ENCODE measurements around the gene KCNH1.

KCNH1 gene

GRCh38 chr1:210754878-210755665 lies 378.9 kb downstream of the KCNH1 start:
- DNase-seq (ENCODE audit: low read depth) = no peak

GRCh38 chr1:210751911-210752310 lies 382.0 kb downstream of the KCNH1 start:
- no peak for DNase-seq (ENCODE audit: low read depth)

- DNase-seq (ENCODE audit: low read depth) = no peak
Observed at GRCh38 chr1:210750468-210750867, 383.5 kb downstream of the KCNH1 start.

DNA sequence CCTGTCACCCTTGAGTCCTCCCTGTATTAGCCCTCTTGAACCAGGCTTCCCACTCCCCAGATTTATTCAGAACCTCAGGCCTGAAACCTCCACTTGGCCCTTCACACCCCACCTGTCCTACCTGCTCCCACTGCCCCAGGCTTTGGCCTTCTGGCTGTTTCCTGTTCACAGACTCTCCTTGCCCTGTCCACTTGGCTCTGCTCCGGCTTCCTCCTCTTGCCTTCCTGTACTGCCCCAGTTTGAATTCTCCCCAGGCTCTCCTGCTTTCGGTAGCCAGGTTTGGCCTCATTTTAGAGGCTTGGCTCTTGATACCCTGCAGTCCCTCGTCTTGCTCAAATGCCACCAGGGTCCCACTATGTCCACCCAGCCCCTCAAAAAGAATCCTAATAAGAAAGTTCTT lies 385.2 kb downstream of the KCNH1 start:
- no peak for DNase-seq (ENCODE audit: low read depth)

DNA sequence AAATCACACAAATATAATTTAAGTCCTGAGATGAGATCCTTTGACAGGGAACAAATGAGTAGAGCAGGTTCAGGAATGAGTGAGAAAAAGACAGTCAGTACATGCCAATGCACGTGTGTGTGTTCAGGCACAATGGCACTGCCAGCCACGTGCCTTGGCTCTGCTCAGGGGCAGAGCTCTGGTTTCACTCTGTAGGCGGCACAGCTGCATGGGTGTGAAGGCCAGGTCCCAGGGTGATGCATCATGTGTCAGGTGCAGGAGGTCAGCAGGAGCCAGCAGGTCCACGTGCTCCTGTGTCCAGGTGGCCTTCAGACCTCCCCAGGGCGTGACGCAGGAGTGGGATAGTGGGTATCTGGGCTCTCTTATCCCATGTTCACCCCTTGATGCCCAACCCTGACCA lies 386.1 kb downstream of the KCNH1 start:
- no peak for DNase-seq (ENCODE audit: low read depth)

DNA sequence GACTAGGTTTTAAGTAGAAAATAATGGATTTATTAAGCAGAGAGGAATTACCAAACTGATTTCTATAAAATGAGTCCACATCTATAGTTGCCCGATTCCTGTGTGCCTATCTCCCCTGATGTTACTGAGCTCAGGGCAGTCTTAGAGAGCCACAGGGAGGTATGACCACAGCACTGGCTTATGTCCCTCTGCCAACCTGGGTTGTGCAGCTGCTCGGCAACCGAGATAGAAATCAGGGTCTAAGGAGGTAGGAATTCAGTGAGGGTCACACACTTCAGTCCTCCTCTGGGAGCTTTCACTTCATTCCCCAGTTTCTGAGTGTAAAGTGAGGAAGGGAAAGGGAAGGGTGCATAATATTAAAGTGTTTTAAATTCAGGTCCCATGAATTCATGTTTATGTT lies 386.8 kb downstream of the KCNH1 start:
- DNase-seq (ENCODE audit: low read depth) = no peak

DNA sequence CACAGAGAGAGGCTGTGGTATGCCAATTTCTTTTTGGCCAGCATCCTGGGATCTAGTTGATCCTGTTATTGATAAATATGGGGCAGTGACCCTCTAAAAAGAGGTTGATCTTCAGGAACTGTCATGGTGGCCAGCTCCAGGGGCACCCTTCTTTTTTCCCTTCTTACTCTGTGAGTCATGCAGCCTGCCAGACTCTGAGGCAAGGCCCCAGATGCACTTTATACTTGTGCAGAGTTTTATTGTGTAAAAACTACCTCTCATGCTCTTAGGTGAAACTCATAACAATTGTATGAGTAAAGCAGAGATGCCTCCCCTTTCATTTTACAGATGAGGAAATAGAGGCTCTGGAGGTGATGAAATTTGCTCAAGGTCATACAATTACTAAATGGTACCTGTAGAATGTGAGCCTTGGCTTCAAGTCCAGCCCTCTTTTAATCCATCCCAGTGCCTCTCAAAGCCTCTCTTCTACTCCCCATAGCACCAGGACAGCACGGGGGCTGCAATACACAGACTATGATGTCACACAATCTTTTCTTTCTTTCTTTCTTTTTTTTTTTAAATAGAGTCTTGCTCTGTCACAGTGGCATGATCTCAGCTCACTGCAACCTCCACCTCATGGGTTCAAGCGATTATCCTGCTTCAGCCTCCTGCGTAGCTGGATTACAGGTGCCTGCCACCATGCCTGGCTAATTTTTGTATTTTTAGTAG lies 387.8 kb downstream of the KCNH1 start:
- DNase-seq (ENCODE audit: low read depth) = no peak

DNA sequence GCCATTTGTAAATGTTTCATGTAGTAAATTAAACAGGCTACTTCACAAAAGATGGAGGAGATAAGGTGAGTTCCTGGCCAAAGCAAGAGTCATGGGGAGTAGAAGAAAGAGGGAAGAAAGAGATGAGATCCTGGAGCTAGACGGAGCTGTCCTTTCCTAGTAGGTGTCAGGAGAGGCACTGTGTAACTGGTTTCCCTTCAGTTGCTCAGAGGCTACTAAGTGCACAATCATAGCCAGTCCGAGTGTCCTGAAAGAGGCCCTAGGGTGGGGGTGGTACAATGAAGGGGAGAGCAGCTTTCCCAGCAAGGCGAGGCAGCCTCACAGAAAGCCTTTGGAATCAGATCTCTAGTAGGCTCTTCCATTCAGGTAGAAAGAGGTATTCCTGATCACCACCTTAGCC lies 390.9 kb downstream of the KCNH1 start:
- DNase-seq (ENCODE audit: low read depth) = no peak

GRCh38 chr1:210741564-210741963 lies 392.4 kb downstream of the KCNH1 start:
- DNase-seq (ENCODE audit: low read depth) = no peak

GRCh38 chr1:210739627-210740026 lies 394.3 kb downstream of the KCNH1 start:
- DNase-seq (ENCODE audit: low read depth) = no peak

DNA sequence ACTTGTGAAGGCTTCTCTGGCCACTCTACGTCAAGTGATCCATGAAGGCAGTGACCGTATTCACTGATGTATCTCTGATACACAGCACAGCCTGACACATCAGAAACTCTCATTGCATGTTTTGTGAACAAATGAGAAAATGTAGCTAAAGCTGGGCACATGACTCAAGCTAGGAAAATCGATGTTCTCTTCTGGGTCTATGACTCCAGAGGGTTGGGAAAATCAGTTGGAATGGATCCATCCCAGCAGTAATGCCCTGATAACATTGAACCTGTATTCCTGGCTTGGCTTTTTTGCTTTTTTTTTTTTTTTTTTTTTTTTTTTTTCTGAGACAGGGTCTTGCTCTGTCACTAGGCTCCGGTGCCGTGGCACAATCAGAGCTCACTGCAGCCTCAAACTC lies 395.7 kb downstream of the KCNH1 start:
- no peak for DNase-seq (ENCODE audit: low read depth)

- no peak for DNase-seq (ENCODE audit: low read depth)
Observed at GRCh38 chr1:210736713-210737112, 397.2 kb downstream of the KCNH1 start.

- DNase-seq (ENCODE audit: low read depth) = no peak
Observed at GRCh38 chr1:210731597-210731996, 402.4 kb downstream of the KCNH1 start.

DNA sequence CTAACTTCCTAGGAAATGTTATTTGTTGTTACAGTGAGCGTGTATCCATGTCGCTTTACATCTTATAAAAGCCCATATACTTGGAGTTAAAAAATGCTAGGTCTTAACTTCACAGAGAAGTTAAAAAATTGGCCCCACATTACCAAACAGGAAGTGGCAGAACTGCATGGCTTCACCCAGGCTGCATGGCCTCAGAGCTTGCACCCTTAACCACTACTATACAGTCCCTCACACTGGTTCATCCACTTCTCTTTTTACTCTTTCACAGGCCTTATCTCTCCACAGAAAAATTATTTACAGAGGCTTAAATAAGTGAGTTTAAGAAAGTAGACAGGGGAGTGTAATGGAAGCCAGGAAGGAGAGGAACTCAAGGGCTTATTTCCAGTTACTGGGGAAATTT lies 402.8 kb downstream of the KCNH1 start:
- no peak for DNase-seq (ENCODE audit: low read depth)

DNA sequence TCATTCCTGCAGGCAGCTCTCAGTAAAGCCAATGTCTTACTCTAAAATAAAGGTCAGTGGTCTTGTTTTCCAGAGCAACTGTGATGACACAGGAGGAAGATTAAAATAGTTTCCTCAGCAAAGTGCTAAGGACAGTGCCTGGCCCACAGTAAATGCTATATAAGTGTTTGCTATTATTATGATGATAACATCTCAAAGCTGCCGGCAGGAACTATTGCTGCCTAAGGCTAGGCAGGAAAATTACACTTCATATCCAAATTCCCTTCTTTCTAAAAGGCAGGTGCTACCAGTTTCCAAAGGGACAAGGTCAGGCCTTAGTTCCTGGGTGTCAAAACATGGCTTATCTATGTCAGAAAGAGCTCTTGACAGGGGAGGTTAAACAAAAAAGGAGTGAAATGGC lies 403.9 kb downstream of the KCNH1 start:
- DNase-seq (ENCODE audit: low read depth) = no peak

GRCh38 chr1:210728437-210729149 lies 405.4 kb downstream of the KCNH1 start:
- no peak for DNase-seq (ENCODE audit: low read depth)

GRCh38 chr1:210727709-210728108 lies 406.2 kb downstream of the KCNH1 start:
- DNase-seq (ENCODE audit: low read depth) = no peak

DNA sequence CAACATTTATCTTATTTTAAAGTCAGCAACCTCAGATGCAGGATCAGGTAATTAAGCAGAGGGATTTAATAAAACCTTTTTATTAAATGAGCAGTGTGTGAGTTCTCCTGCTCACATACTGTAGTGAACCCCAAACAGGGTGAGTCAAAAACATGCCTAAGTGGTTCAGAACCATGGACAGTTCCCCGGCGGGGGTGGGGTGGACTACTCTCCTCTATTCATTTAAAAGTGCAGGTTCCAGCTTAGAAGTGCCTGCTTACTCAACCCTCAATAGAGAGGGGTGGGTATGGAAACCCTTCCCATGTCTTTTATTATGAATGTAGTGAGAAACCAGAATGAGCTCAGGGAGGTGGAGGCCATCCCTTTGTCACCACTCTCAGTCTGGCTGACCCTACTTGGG lies 407.3 kb downstream of the KCNH1 start:
- DNase-seq (ENCODE audit: low read depth) = no peak

- DNase-seq (ENCODE audit: low read depth) = no peak
Observed at GRCh38 chr1:210724768-210725167, 409.2 kb downstream of the KCNH1 start.

- no peak for DNase-seq (ENCODE audit: low read depth)
Observed at GRCh38 chr1:210723646-210724045, 410.3 kb downstream of the KCNH1 start.

DNA sequence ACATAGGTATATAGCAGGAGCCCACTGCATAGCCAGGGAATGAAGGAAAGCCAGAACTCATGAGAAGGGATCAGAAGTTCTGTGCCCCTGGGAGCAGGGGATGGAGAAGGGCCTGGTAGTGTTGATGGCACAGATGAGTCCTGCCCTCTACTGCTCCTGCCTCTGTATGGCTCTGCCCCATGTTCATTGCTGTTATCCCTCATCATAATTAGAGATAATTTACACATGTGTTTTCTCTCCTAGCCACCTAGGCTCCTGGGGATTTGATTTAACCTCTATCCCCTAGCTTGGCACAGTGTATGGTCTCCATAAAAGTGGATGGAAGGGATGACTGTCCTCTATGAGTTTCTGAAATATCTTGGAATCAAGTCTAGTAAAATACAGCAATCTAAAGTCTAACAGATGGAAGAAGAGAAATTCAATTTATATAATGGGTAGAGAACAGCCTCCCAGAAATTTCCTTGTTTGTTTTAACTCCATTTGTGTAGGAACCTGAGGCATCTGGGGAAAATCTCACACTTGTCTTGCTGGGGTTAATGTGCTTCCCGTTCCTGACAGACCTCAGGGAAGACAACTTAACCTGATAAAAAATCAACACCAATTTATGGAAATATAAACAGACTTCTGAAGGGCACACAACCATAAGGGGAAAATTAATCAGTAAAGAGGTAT lies 411.4 kb downstream of the KCNH1 start:
- DNase-seq (ENCODE audit: low read depth) = no peak

DNA sequence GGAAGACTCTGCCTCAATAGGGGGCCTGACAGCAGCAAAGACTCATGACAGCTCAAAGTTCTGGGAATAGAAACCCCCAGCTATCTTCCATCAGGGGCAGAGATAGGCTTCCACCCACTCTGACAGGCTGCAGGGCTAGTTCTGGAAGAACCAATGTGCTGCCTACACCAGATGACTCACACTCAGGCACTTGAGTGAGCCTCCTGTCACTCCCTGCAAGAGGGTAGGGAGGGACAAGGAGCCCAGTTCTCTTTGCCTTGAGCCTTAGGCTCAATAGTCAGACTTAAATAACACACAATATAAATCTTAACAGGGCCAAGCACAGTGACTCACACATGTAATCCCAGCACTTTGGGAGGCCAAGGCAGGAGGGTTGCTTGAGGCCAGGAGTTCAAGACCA lies 418.9 kb downstream of the KCNH1 start:
- no peak for DNase-seq (ENCODE audit: low read depth)

All from HS-5 (cell line).